Measurements from ENCODE around the gene LZIC. TPM values are rescaled to one million over a fixed set of nuclear protein-coding genes. Genes with fewer than 3 reads are reported as not detected.

The LZIC gene
- total and polyA plus RNA-seq, 2 of the 13 experiments (the other 11 are each of a cell fraction or from before 2014, with no cell fraction given), result 25.2 to 71.8 TPM

- peaks cover 69% of the 10 kb centered on the region for H3K79me2 ChIP-seq (ENCODE audit: insufficient read depth, low read length)
- H3K9me3 ChIP-seq (ENCODE audit: low read length), result no peaks in the 10 kb centered on the region
- in situ Hi-C loops (cut with HindIII; ENCODE audit: extremely low pct_ligation_motif_present, low pct_unique_long_range_greater_than_20kb), result no loop called here
- no peak overlapping the region for H3K27ac ChIP-seq (ENCODE audit: extremely low read length, insufficient read depth, low read length)
- no peak overlapping the region for H3K9ac ChIP-seq (ENCODE audit: insufficient read depth, low read depth, low read length)
- H2AFZ ChIP-seq (ENCODE audit: low read length), result no peak overlapping the region
- DNase-seq (ENCODE audit: low spot score) (no peak), ATAC-seq (no peak), FAIRE-seq (no peak)
- intact Hi-C loops (cut with micrococcal nuclease; ENCODE audit: unreplicated experiment), result loop anchor here (5.0 kb wide), 1 partner anchor 38 kb away; the partner anchor contains the start of genes LZIC and NMNAT1
- H3K4me1 ChIP-seq (ENCODE audit: insufficient read depth, low read length), result peaks cover 88% of the 10 kb centered on the region
- WGBS (ENCODE audit: low lambda C conversion rate), result 92% methylated on average over 3 of the region's 3 CpGs
- no peaks in the 10 kb centered on the region; a peak in 1 of 5 replicates for H3K36me3 ChIP-seq (replicated peaks in 1 of 2; ENCODE audit: control insufficient read depth in 1 of 2, insufficient read depth in 2 of 2, low read length in 2 of 2)
- peaks cover 4% of the 10 kb centered on the region; the same call in 1 of the 2 replicates for H4K20me1 ChIP-seq (ENCODE audit: insufficient read depth, low read length)
- H3K4me3 ChIP-seq (replicated peaks in 1 of 3; ENCODE audit: insufficient read depth in 1 of 3, low read depth in 2 of 3, low read length in 3 of 3), result no peak overlapping the region
- BruUV-seq (replicated peaks), result no TSS peak
- no peak overlapping the region for H3K4me2 ChIP-seq (ENCODE audit: low read depth, low read length)
- POLR2A ChIA-PET, result interaction anchor here (1.9 kb wide), 1 partner anchor 10 kb away, joined by 6 read pairs; no protein-coding TSS in a partner anchor
- CTCF ChIA-PET (ENCODE audit: low intra/inter-chr PET ratio, low total read pairs), result no interaction called here
- TF ChIP-seq SMAD9 (CRISPR knock-in tag; IDR thresholded peaks at IDR 0.05) (no peak), ZNF280D (CRISPR knock-in tag; IDR thresholded peaks at IDR 0.05) (no peak), TBX2 (CRISPR knock-in tag; IDR thresholded peaks at IDR 0.05; ENCODE audit: borderline replicate concordance) (no peak)
- no peaks in the 10 kb centered on the region; a peak in 2 of 5 replicates for H3K27me3 ChIP-seq (ENCODE audit: control insufficient read depth in 1 of 2, insufficient read depth in 2 of 2, low read length in 2 of 2)
These were observed 38.6 kb downstream of the LZIC start for GRCh38 chr1:9904596-9904995.
